NCI-H1092 (cell line): ENCODE measurements around the gene DGLUCY.
"Not testable (repeated sequence)": the region's sequence is repeated elsewhere in the genome, so short reads cannot be mapped to it uniquely, and the experiment has no call there.

Experiments
- DNase-seq: peaks from one replicate; lab custom pipeline; 2025; lab: John Stamatoyannopoulos, UW

DGLUCY gene

DNA sequence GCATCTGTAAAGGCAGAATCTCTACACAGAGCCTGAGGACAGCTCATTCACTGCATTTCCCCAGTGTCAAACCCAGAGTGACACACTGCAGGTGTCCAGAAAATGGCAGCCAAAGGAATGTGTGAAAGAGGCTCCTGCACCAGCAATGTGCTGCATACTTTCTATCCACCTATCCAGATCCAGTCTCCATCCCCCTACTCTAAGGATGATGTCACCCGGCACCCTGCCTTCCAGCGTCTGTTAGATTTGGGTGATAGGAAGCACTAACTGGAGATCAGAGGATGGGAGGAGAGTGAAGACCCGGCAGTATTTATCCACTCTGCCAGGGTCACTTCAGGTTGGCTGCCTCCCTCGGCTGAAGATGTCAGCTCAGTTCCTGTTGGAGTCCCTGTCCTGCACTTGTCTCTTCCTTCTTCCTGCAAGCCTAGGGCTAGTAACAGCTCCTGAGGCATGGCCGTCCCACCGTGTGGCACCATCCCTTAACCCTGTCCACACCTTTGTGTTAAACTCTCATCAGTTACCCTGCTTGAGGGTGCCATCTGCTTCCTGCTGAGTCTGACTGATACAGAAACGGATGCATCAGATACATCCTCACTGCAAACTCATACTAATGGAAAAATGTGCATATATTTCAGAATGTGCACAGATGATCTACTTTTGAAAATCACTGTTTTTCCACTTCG, 143.6 kb downstream of the DGLUCY start:
- DNase-seq, result no peak

DNA sequence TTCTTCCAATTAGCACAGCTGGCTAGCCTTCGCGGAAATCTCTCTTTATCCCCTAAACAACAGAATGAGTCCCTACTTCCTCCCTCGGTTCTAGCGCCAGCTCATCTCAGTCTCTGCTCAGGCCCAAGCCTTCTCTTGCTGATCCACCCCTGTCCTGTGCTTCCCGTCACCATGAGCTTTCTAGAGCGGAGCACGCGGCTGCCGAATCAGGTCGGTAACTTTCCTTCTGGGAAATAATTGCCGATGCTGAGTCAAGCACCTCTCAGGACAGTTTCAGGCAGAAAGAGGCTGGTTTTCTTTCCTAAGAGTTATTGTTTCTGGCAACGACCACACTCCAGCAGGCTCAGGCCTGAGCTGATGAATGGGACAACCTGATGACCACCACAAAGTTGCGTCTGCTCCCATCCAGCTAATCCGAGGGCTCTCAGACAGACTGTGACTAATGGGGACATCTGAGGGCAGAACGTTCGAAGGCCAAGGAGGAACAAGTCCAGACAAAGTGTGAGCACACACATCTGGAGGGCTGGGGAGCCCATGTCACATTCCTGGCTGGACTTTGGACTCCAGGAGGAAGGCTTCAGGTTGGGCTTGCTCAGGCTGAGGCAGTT, 144.2 kb downstream of the DGLUCY start:
- no peak for DNase-seq

DNA sequence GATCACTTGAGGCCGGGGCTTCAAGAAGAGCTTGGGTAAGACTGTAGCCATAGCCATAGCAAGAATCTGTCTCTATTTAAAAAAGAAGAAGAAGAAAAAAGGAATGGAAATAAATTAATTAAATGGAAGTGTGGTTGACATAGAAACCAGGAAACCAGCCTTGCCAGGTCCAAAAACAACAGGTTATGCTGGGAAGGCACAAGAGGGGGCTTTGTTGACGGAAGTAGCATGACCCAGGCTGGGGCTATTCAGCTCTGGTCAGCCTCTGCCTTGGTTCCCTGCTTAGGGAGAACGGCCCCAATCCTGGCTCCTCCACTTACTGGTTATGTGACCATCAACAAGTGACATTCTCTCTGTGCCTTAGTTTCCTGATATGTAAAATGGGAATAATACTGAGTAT, 145.0 kb downstream of the DGLUCY start:
- DNase-seq, result no peak

DNA sequence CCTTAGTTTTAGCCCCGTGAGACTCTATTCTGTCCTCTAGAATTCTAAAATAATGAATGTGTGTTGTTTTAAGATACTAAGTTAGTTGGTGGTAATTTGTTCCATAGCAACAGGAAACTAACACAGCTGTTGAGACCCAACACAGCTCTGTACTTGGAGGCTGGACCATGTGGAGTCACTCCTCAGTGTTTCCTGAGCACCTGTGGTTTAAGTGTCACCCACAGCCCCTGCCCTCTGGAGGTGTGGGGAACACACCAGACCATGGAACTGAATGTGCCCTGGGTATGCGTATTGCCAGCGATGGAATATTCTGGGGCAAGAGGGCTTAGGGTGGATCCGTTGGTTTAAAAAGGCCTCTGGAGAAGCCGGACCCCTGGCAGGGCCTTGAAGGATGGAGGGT, 147.2 kb downstream of the DGLUCY start:
- DNase-seq, result no peak

DNA sequence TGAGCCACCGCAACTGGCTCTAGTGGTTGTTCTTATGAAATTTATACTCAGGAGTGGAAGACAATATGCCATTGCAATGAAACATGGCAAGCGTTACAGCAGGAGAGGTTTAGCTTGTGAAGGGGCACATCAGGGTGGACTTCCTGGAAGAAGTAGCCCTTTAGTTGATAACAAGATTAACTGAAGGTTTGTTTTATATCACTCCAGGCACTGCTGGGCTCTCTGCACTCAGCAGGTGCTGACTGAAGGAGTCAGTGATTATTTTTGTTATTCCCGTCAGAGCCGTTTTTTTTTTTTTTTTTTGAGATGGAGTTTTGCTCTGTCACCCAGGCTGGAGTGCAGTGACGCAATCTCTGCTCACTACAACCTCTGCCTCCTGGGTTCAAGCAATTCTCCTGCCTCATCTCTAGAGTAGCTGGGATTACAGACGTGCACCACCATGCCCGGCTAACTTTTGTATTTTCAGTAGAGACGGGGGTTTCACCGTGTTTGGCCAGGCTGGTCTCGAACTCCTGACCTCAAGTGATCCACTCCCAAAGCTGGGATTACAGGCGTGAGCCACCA, 148.2 kb downstream of the DGLUCY start:
- no peak for DNase-seq

DNA sequence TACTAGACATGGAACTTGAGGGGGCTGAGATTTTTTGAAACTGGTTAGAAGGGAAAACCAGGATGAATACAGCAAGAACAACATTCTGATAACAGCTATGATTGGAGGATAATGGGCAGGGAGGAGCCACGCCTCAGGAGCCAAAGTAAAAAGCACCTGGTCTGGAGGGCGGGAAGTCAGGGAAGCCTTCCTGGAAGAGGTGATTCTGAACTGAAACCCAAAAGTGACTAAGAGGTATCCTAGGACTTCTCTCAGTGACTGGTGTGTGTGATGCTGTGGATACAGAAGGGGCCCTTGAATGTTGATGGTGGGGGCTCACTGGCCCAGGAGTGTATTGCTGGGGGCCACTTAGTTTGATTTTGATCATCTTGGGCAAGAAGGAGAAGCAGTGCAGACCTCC, 149.5 kb downstream of the DGLUCY start:
- DNase-seq, result no peak

GRCh38 chr14:91264151-91265150, 150.6 kb downstream of the DGLUCY start:
- DNase-seq, result no peak

DNA sequence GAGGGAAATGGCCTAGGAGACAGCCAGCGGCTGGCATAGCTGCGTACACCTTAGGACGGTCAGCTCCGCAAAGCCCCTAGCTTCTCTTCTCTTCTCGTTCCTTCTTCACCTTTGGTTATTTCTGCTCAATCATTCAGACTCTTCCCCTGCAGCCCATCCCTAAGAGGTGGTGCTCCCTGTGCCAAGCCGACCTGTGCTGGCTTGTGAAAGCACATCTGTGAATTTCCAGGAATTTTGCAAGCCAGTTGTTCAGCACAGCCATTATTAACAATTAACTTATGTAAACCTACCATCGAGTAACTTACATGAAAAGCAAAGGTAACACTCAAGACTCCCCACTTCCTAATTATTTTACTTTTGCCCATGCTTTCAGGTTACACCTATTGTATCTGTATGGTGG, 151.5 kb downstream of the DGLUCY start:
- no peak for DNase-seq

DNA sequence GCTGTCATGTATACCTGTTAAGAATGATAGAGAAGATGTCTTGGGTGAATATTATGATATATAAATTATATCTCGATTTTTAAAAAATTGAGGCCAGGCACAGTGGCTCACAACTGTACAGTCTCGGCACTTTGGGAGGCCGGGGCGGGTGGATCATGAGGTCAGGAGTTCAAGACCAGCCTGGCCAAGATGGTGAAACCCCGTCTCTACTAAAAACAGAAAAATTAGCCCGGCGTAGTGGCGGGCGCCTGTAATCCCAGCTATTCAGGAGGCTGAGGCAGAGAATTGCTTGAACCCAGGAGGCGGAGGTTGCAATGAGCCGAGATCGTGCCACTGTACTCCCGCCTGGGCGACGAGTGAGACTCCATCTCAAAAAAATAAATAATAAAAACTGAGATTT, 152.4 kb downstream of the DGLUCY start:
- DNase-seq, result not testable (repeated sequence)

DNA sequence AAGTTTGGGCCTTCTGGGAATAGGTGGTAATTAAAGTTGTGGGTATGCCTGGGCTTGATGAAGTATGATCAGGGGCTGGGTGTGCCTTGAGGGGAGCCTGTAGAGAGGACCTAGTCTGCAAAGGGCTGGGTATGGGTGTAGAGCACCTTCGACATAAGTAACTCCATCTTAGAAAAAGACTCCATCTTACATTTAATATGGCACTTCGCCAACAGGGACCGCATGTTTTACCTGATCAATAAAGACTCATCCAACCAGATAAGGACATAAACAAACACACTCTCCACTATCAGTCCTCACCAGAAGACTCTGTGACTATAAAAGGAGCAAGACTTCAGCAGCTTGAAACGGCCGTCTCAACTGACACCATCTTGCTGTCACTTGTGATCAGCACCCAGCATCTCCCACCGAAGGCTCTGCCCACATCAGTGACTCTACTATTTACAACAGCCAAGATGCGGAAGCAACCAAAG, 154.1 kb downstream of the DGLUCY start:
- no peak for DNase-seq

- DNase-seq, result no peak
Observed at GRCh38 chr14:91269076-91269991, 155.5 kb downstream of the DGLUCY start.

DNA sequence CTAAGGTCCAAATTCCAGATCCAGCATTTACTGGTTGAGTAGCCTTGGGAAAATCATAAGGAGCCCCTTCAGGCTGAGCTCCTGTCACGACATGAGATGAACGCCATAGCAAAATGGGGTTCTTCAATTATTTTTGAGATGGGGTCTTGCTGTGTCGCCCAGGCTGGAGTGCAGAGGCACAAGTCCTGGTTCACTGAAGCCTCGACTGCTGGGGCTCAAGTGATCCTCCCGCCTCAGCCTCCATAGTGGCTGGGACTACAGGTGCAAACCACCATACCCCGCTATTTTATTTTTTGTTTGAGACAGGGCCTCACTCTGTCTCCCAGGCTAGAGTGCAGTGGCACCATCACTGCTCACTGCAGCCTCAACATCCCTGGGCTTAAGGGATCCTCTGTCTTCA, 156.3 kb downstream of the DGLUCY start:
- no peak for DNase-seq

- no peak for DNase-seq
Observed at GRCh38 chr14:91270619-91271018, 156.7 kb downstream of the DGLUCY start.

GRCh38 chr14:91271639-91272038, 157.8 kb downstream of the DGLUCY start:
- DNase-seq, result no peak

DNA sequence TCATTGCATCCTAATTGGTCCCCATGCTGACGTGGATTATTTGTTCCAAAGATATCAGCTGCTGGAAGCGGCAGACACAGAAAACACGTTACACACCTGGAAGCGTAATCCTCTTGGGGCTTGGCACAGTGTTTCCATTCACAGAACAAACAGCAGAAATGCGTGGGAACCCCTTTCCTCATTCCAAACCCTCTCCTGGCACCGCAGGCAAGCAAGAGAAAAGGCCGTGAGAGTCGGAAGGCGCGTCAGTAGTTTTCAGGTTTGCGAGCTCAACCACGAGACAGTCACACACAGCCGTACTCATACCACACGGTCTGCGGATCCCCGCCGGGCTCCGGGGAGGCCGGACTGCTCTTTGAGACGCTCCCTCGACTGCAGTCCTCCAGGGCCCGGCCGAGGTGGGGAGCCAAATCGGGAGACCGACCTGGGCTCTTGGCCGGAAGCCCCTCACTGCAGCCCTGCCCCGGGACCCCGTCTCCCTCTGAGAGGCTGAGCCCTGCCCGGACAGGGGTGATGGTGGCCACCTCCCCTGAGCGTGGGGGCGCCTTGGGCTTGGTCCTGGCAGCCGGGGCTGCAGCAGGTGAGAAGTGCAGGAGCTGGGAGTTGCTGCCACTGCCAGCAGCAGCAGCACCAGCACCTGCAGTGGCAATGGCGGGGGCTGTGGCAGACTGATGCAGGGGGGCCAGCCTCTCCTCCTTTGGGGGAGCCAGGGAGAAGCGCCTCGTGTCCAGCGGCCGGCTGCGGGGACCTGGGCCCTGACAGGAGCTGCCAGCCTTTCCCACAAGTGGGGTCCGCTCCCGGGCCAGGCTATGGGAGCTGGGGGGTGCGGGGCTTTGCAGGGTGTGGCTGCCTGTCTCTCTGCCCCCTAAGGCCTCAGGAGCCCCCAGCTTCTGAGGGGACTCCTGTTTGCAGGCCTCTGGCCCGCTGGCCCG, 158.7 kb downstream of the DGLUCY start:
- no peak for DNase-seq

- no peak for DNase-seq
Observed at GRCh38 chr14:91273273-91273884, 159.5 kb downstream of the DGLUCY start.

GRCh38 chr14:91273885-91274273, 160.0 kb downstream of the DGLUCY start:
- no peak for DNase-seq

DNA sequence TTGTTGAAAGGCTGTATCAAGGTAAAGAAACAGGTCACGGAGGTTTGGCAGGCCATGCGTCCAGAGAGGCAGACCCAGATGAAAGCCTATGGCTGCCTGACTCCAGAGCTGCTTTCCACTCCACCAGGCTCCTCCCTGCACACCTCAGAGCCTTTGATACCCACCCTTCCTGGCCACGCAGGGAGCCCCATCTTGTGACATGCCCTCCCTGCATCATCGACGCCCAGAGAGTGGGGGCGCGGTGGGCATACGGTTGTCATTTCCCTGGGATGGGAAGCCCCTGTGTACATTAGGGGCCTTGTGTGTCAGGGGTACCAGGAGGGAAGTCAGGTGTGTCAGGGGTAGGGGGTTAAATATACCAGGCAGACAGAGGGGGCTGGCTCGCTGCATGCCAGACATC, 160.9 kb downstream of the DGLUCY start:
- no peak for DNase-seq
